OCI-LY7 (cell line): ENCODE results near the gene FAF2. TPM values are rescaled to one million over a fixed set of nuclear protein-coding genes. Genes with fewer than 3 reads are reported as not detected.

Source experiments
- BruUV-seq: library from RNA; stranded (reverse); fragments of 400-500 nt; replicated peaks from 2 replicates; lab custom pipeline; 2021; lab: Mats Ljungman, UMichigan
- CTCF ChIA-PET: fragments of 300-600 bp; sonication (Branson Sonifier 250); formaldehyde crosslinking; loops from one replicate; lab custom pipeline; 2022; ENCODE audit warnings: antibody characterized with exemption; ENCODE audit not compliant: unreplicated experiment; lab: Charles Lee
- POLR2A ChIA-PET: fragments of 300-600 bp; sonication (Branson Sonifier 250); formaldehyde crosslinking; loops from one replicate; lab custom pipeline; 2022; ENCODE audit warnings: antibody characterized with exemption; lab: Charles Lee
- DNase-seq: peaks from one replicate; pipeline ENCODE4 v3.0.0-alpha.2; 2015; ENCODE audit warnings: low spot score
- H2AFZ ChIP-seq: fragments of 200-600 bp; sonication (generic), shearing (Covaris generic); 2 replicates; pipeline ENCODE4 v1.6.1; 2014; ENCODE audit warnings: mild to moderate bottlenecking, antibody characterized with exemption, low read length, moderate library complexity
- H3K27ac ChIP-seq: fragments of 200-600 bp; sonication (generic); 2 replicates; pipeline ENCODE4 v1.5.1; 2014; ENCODE audit warnings: mixed run types, low read depth, mild to moderate bottlenecking, moderate library complexity, low read length, inconsistent platforms; ENCODE audit not compliant: poor library complexity, severe bottlenecking
- H3K36me3 ChIP-seq: fragments of 200-600 bp; sonication (generic); 2 replicates; pipeline ENCODE4 v1.6.1; 2014; ENCODE audit warnings: mild to moderate bottlenecking, antibody characterized with exemption, low read length, moderate library complexity, mixed read lengths; ENCODE audit not compliant: insufficient read depth
- H3K4me1 ChIP-seq: fragments of 200-600 bp; sonication (generic); 2 replicates; pipeline ENCODE4 v1.5.1; 2014; ENCODE audit warnings: mild to moderate bottlenecking, low read length; ENCODE audit not compliant: insufficient read depth, poor library complexity, severe bottlenecking
- H3K4me2 ChIP-seq: fragments of 200-600 bp; sonication (generic); 2 replicates; pipeline ENCODE4 v1.6.1; 2014; ENCODE audit warnings: mild to moderate bottlenecking, low read length
- H3K4me3 ChIP-seq: fragments of 200-600 bp; sonication (generic); 2 replicates; pipeline ENCODE4 v1.5.1; 2014; ENCODE audit warnings: mild to moderate bottlenecking, low read depth, low read length; ENCODE audit not compliant: poor library complexity, severe bottlenecking
- H3K79me2 ChIP-seq: fragments of 200-600 bp; sonication (generic); 2 replicates; pipeline ENCODE4 v1.6.1; 2016; ENCODE audit warnings: low read depth, mild to moderate bottlenecking, low read length, moderate library complexity, mixed read lengths; ENCODE audit not compliant: insufficient read depth
- H3K9me2 ChIP-seq: fragments of 200-600 bp; sonication (generic); 2 replicates; pipeline ENCODE4 v1.6.1; 2016; ENCODE audit warnings: mild to moderate bottlenecking, low read length, mixed read lengths; ENCODE audit not compliant: insufficient read depth
- H3K9me3 ChIP-seq: fragments of 200-600 bp; sonication (generic); 2 replicates; pipeline ENCODE4 v1.6.1; 2014; ENCODE audit warnings: mild to moderate bottlenecking, mixed run types, low read length, mixed read lengths
- H4K20me1 ChIP-seq: fragments of 200-600 bp; sonication (generic); 2 replicates; pipeline ENCODE4 v1.6.1; 2014; ENCODE audit warnings: mild to moderate bottlenecking, antibody characterized with exemption, low read length, moderate library complexity, mixed read lengths; ENCODE audit not compliant: insufficient read depth
- EZH2phosphoT487 ChIP-seq: fragments of 200-600 bp; sonication (generic); IDR thresholded peaks from 2 replicates; pipeline ENCODE4 v1.6.1; 2018; ENCODE audit warnings: low read depth, borderline replicate concordance, mild to moderate bottlenecking, mixed run types, antibody characterized with exemption, low read length, moderate library complexity, mixed read lengths
- intact Hi-C: fragments of 100-400 bp; cut with micrococcal nuclease; formaldehyde crosslinking; loops from one replicate; pipeline ENCODE4 v1.10.0; 2022; ENCODE audit not compliant: unreplicated experiment
- total RNA-seq, 2 experiments: library from RNA; depleted of rRNA in 1 of 2; stranded (reverse); fragments of >200 nt in 1 of 2; shearing (Covaris generic) in 1 of 2; gene quantifications; 2 replicates each; pipeline ENCODE4 v1.2.3, GENCODE V29; 2014 to 2022
- TF ChIP-seq, protein P1 (sequence below): fragments of 200-600 bp; sonication (generic); conservative IDR thresholded peaks from 2 replicates; pipeline ENCODE4 v1.5.1; 2014; ENCODE audit warnings: mild to moderate bottlenecking, antibody characterized with exemption, low read length, moderate library complexity, mixed read lengths

FAF2 gene
- total RNA-seq, 2 experiments from 2014 or later: 36.9 to 49.7 TPM

DNA sequence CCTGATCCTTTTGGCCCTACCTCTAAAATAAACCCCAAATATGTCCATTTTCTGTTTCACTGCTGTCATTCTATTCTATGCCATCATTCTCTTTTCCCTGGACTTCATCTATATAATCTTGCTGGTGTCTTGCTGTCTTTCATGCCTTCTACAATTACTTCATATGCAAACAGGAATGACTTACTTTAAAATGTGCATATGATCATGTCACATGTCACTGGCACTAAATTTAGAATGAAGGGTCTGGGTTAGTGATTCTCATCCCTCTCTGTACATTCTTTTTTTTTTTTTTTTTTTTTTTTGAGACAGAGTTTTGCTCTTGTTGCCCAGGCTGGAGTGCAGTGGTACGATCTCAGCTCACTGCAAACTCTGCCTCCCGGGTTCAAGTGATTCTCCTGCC is 22.9 kb downstream of the FAF2 start:
- TF ChIP-seq, protein P1, sequence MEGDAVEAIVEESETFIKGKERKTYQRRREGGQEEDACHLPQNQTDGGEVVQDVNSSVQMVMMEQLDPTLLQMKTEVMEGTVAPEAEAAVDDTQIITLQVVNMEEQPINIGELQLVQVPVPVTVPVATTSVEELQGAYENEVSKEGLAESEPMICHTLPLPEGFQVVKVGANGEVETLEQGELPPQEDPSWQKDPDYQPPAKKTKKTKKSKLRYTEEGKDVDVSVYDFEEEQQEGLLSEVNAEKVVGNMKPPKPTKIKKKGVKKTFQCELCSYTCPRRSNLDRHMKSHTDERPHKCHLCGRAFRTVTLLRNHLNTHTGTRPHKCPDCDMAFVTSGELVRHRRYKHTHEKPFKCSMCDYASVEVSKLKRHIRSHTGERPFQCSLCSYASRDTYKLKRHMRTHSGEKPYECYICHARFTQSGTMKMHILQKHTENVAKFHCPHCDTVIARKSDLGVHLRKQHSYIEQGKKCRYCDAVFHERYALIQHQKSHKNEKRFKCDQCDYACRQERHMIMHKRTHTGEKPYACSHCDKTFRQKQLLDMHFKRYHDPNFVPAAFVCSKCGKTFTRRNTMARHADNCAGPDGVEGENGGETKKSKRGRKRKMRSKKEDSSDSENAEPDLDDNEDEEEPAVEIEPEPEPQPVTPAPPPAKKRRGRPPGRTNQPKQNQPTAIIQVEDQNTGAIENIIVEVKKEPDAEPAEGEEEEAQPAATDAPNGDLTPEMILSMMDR: no peak
- no peak for TF ChIP-seq EZH2phosphoT487
- H3K79me2 ChIP-seq: peaks cover 36% of the 10 kb centered on the region; the same call in 1 of the 2 replicates
- H3K36me3 ChIP-seq: peaks cover 57% of the 10 kb centered on the region
- no peaks in the 10 kb centered on the region for H3K9me2 ChIP-seq
- no TSS peak for BruUV-seq
- POLR2A ChIA-PET: no interaction called here
- H3K4me2 ChIP-seq: no peak overlapping the region
- no peak overlapping the region for H3K4me3 ChIP-seq
- H3K4me1 ChIP-seq: no peaks in the 10 kb centered on the region
- no peak for DNase-seq
- H3K27ac ChIP-seq: no peak overlapping the region
- intact Hi-C loops: no loop called here
- H4K20me1 ChIP-seq: no peaks in the 10 kb centered on the region
- CTCF ChIA-PET: no interaction called here
- no peak overlapping the region for H2AFZ ChIP-seq
- no peaks in the 10 kb centered on the region for H3K9me3 ChIP-seq

DNA sequence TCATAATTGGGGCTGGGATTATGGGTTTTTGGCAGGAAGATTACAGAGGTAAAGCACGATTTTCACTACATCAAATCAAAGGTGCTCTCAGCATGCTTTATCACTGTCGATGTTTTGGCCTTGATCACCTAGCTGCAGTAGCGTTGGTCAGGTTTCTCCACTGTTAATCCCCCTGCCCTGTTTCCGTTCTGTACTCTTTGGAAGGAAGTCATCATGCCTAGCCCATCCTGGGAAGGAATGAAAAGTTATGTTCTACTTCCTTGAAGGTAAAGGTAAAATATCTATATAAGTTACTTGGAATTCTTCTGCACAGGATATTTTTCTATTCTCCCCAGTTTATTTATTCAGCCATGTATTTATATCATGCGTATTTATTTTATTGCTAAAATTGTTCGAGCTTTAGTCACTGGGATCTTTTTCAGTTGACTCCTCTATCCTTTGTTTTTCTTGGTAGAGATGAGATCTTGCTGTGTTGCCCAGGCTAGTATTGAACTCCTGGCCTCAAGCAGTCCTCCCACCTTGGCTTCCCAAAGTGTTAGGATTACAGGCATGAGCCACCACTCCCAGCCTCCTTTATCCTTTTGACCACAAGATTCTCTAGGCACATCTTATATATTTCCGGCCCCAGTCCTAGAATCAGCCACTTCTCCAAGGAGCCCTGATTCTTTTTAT is 25.3 kb downstream of the FAF2 start:
- BruUV-seq: no TSS peak
- H3K4me1 ChIP-seq: no peaks in the 10 kb centered on the region
- peaks cover 33% of the 10 kb centered on the region; the same call in 1 of the 2 replicates for H3K79me2 ChIP-seq
- H3K36me3 ChIP-seq: peaks cover 49% of the 10 kb centered on the region
- TF ChIP-seq, protein P1: no peak
- TF ChIP-seq EZH2phosphoT487: no peak
- H2AFZ ChIP-seq: no peak overlapping the region
- H3K4me3 ChIP-seq: no peak overlapping the region
- POLR2A ChIA-PET: interaction anchor here (1.2 kb wide), 1 partner anchor 19 kb away, joined by 3 read pairs; no protein-coding TSS in a partner anchor
- intact Hi-C loops: no loop called here
- no peak for DNase-seq
- CTCF ChIA-PET: no interaction called here
- H3K4me2 ChIP-seq: no peak overlapping the region
- H3K9me2 ChIP-seq: no peaks in the 10 kb centered on the region
- H3K27ac ChIP-seq: no peak overlapping the region
- H3K9me3 ChIP-seq: no peaks in the 10 kb centered on the region
- no peaks in the 10 kb centered on the region for H4K20me1 ChIP-seq

DNA sequence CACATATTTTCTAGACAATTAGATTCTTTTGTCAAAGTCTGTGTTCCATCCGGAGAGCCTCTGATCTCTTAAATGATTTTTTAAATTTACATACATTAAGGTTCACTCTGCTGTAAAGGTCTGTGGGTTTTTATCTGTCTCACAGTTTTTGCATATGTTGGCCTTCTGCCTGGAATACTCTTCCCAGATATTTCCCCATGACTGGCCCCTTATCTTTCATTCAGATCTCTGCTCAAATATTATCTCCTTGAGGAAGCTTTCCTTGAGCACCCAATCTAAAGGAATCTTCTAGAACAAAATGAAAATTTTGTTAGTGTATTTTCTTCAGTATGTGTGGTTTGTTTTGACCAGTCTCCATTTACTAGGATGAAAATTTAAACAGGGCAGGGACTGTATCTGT is 26.3 kb downstream of the FAF2 start:
- no peak overlapping the region for H3K27ac ChIP-seq
- H3K4me3 ChIP-seq: no peak overlapping the region
- no TSS peak for BruUV-seq
- H4K20me1 ChIP-seq: no peaks in the 10 kb centered on the region
- intact Hi-C loops: no loop called here
- no peak overlapping the region for H3K4me2 ChIP-seq
- peaks cover 27% of the 10 kb centered on the region; the same call in 1 of the 2 replicates for H3K79me2 ChIP-seq
- H2AFZ ChIP-seq: no peak overlapping the region
- CTCF ChIA-PET: no interaction called here
- H3K9me2 ChIP-seq: no peaks in the 10 kb centered on the region
- TF ChIP-seq, protein P1: no peak
- TF ChIP-seq EZH2phosphoT487: no peak
- POLR2A ChIA-PET: interaction anchor here (1.2 kb wide), 1 partner anchor 18 kb away, joined by 3 read pairs; no protein-coding TSS in a partner anchor
- no peak for DNase-seq
- H3K4me1 ChIP-seq: no peaks in the 10 kb centered on the region
- H3K36me3 ChIP-seq: peaks cover 54% of the 10 kb centered on the region
- H3K9me3 ChIP-seq: no peaks in the 10 kb centered on the region
